Transverse colon (tissue), 4 donors: ENCODE results near the gene TMEM214. TPM values are rescaled to one million over a fixed set of nuclear protein-coding genes. Genes with fewer than 3 reads are reported as not detected.

ENCODE experiments used
- DNase-seq: peaks from one replicate; pipeline ENCODE4 v3.0.0-alpha.2; 2019
- H3K27ac ChIP-seq, 4 donors: fragments of 200-600 bp; sonication (generic); 2 replicates each; pipeline ENCODE4 v1.5.1; 2016 to 2018; ENCODE audit warnings: inconsistent platforms in 4 of 4
- H3K27me3 ChIP-seq: fragments of 200-600 bp; sonication (generic); 2 replicates; pipeline ENCODE4 v1.5.1; 2017; ENCODE audit warnings: inconsistent platforms
- H3K36me3 ChIP-seq, 4 donors: fragments of 200-600 bp; sonication (generic); 2 replicates each; pipeline ENCODE4 v1.5.1; 2017 to 2019; ENCODE audit warnings: inconsistent platforms in 4 of 4
- H3K4me1 ChIP-seq, 4 donors: fragments of 200-600 bp; sonication (generic); 2 replicates each; pipeline ENCODE4 v1.5.1; 2017 to 2020; ENCODE audit warnings: inconsistent platforms in 4 of 4
- H3K4me3 ChIP-seq, 4 donors: fragments of 200-600 bp; sonication (generic); 1 replicate in 1 of 4; 2 replicates in 3 of 4; pipeline versions ENCODE4 v1.5.1 to v1.6.1; 2017 to 2019; ENCODE audit warnings: inconsistent platforms in 4 of 4
- H3K9me3 ChIP-seq, 2 donors: fragments of 200-600 bp; sonication (generic); 2 replicates each; pipeline ENCODE4 v1.5.1; 2017 to 2019; ENCODE audit warnings: inconsistent platforms in 2 of 2
- CTCF ChIP-seq, 5 experiments: fragments of 200-600 bp in 3 of 5; fragments of 450-650 bp in 2 of 5; sonication (generic) in 3 of 5; IDR thresholded peaks; 1 replicate in 2 of 5; 2 replicates in 3 of 5; pipeline ENCODE4 v1.5.1; 2016 to 2017; ENCODE audit warnings: antibody characterized with exemption in 5 of 5, inconsistent platforms in 3 of 5, mild to moderate bottlenecking in 2 of 5, moderate library complexity in 1 of 5
- EP300 ChIP-seq: sonication (generic); formaldehyde crosslinking; IDR thresholded peaks from one replicate; pipeline ENCODE4 v1.6.1; 2017; ENCODE audit warnings: antibody characterized with exemption, low read depth
- POLR2A ChIP-seq: fragments of 450-650 bp; IDR thresholded peaks from one replicate; pipeline ENCODE4 v1.6.1; 2016; ENCODE audit warnings: antibody characterized with exemption, mild to moderate bottlenecking, moderate library complexity
- POLR2AphosphoS5 ChIP-seq, 3 donors: sonication (generic); formaldehyde crosslinking; IDR thresholded peaks; one replicate each; pipeline ENCODE4 v1.6.1; 2016; ENCODE audit warnings: antibody characterized with exemption in 3 of 3
- WGBS, 2 donors: methylation state at CpG; one replicate each; pipeline ENCODE4 v1.1.5; 2018; ENCODE audit warnings: low coverage in 1 of 2; 5-methylcytosine and 5-hydroxymethylcytosine counted together
- in situ Hi-C, 4 donors: fragments of 200-750 bp; cut with MboI; loops; one replicate each; pipeline versions ENCODE4 v1.15.0 to v1.15.1; 2017; ENCODE audit warnings: low sequenced_read_pairs in 3 of 4, low pct_ligation_motif_present in 1 of 4, low pct_unique_long_range_greater_than_20kb in 1 of 4
- intact Hi-C: fragments of 100-400 bp; cut with DNase I; formaldehyde crosslinking; loops from one replicate; pipeline ENCODE4 v1.15.1; 2023; ENCODE audit warnings: low total_unique reads
- total RNA-seq, 4 donors: library from RNA; depleted of rRNA; stranded (reverse); fragments of >200 nt; gene quantifications; one replicate each; pipeline ENCODE4 v1.1.0, GENCODE V29; 2016

The TMEM214 gene
- total RNA-seq, 4 donors from 2014 or later, result 51.2 to 179 (median 127) TPM

DNA sequence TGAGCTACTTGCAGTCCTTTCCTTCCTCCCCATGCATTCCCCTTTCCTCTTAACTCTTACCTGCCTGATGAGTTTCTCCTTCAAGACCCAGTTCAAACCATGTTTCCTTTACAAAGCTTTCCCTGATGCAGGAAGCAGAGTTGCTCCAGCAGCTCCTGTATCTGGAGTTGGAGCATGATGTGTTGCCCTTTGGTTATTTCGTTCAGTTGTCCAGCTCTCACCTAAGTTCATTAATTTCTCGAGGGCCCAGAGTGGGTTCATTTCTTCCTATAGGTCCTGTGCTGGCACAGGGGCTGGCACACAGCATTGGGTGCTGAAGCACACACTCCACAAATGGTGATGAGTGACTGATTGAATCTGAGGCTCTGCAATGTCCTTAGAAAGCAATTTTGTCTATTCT, 23.0 kb upstream of the TMEM214 start:
- Histone ChIP-seq H3K27ac (no peak overlapping the region), H3K4me1 (no peaks in the 10 kb centered on the region), H3K36me3 (no peaks in the 10 kb centered on the region), H3K4me3 (no peak overlapping the region), H3K9me3 (no peaks in the 10 kb centered on the region), H3K27me3 (no peaks in the 10 kb centered on the region)
- in situ Hi-C loops, result loop anchor here in 3 of 4 donors (5.0 to 10.0 kb wide), 2 partner anchors 42 to 45 kb away; no protein-coding TSS in a partner anchor
- no peak for TF ChIP-seq EP300
- TF ChIP-seq POLR2AphosphoS5 (IDR thresholded peaks at IDR 0.05), result no peak
- no peak for TF ChIP-seq CTCF (IDR thresholded peaks at IDR 0.05)
- TF ChIP-seq POLR2A, result no peak
- intact Hi-C loops, result no loop called here
- 62 to 82% methylated on average over 2 of the region's 2 CpGs for WGBS, 2 donors
- no peak for DNase-seq

- Histone ChIP-seq H3K36me3 (no peaks in the 10 kb centered on the region), H3K27ac (no peak overlapping the region), H3K9me3 (no peaks in the 10 kb centered on the region), H3K27me3 (no peaks in the 10 kb centered on the region), H3K4me3 (no peak overlapping the region), H3K4me1 (peaks cover 0 to 2% (median 0%) of the 10 kb centered on the region in 4 donors)
- WGBS, 2 donors, result 69 to 91% methylated on average over 3 of the region's 3 CpGs
- intact Hi-C loops (no loop called here), in situ Hi-C loops (loop anchor here in 3 of 4 donors (5.0 to 10.0 kb wide), 2 partner anchors 43 to 45 kb away; no protein-coding TSS in a partner anchor)
- no peak for DNase-seq
- no peak for TF ChIP-seq POLR2AphosphoS5 (IDR thresholded peaks at IDR 0.05)
- no peak for TF ChIP-seq EP300
Observed at GRCh38 chr2:27010139-27010538, 22.6 kb upstream of the TMEM214 start.

DNA sequence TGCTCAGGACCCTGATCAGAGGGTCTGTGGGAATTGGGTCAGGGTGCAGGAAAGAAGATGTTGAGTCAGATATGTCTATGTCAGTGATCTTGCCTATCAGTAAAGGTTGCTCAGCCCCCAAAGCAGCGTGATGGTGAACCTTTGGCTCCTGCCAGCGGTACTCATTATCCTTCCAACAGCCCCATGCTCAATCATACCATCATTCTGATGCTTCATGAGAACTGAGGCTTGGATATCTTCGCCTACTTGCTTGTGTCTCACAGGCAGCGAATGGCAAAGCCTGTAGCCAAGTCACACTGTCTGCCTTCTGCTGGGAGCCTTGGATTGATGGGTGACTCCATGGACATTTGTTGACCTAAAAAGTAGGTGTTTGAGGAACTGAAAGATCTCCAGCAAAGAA, 19.0 kb upstream of the TMEM214 start:
- WGBS, 2 donors, result 96 to 100% methylated on average over 1 to 4 of the region's 4 CpGs
- in situ Hi-C loops, result loop anchor here in 3 of 4 donors (5.0 to 10.0 kb wide), 2 partner anchors 46 to 49 kb away; no protein-coding TSS in a partner anchor
- no peak for DNase-seq
- Histone ChIP-seq H3K9me3 (no peaks in the 10 kb centered on the region), H3K4me1 (peaks cover 6 to 19% (median 16%) of the 10 kb centered on the region in 4 donors), H3K36me3 (no peaks in the 10 kb centered on the region), H3K27me3 (no peaks in the 10 kb centered on the region), H3K4me3 (no peak overlapping the region), H3K27ac (no peak overlapping the region)
- TF ChIP-seq CTCF (IDR thresholded peaks at IDR 0.05) (no peak), POLR2AphosphoS5 (IDR thresholded peaks at IDR 0.05) (no peak), EP300 (no peak), POLR2A (no peak)
- intact Hi-C loops, result no loop called here

GRCh38 chr2:27014771-27015433, 17.9 kb upstream of the TMEM214 start:
- DNase-seq, result no peak
- H3K4me3 ChIP-seq, result no peak overlapping the region
- WGBS, 2 donors, result 87% methylated on average over 8 of the region's 8 CpGs; no CpG with 5 or more reads in 1 of the 2 donors
- H3K36me3 ChIP-seq, result no peaks in the 10 kb centered on the region
- peak overlapping the region; percentile 39 to 73 (median 58) for H3K27ac ChIP-seq
- no peak for TF ChIP-seq EP300
- no peak for TF ChIP-seq POLR2AphosphoS5 (IDR thresholded peaks at IDR 0.05)
- TF ChIP-seq CTCF (IDR thresholded peaks at IDR 0.05), result no peak
- TF ChIP-seq POLR2A, result no peak
- peaks cover 11 to 26% (median 22%) of the 10 kb centered on the region in 4 donors for H3K4me1 ChIP-seq
- intact Hi-C loops (no loop called here), in situ Hi-C loops (loop anchor here (5.0 to 10.0 kb wide), 2 partner anchors 48 to 50 kb away; no protein-coding TSS in a partner anchor)
- no peaks in the 10 kb centered on the region for H3K27me3 ChIP-seq
- no peaks in the 10 kb centered on the region for H3K9me3 ChIP-seq
